ENCODE data around the gene PRPF19. TPM values are rescaled to one million over a fixed set of nuclear protein-coding genes. Genes with fewer than 3 reads are reported as not detected.

The PRPF19 gene
- total and polyA plus RNA-seq, 2 of the 8 experiments (the other 6 are each of a cell fraction or from before 2014, with no cell fraction given), result 107 to 141 TPM

DNA sequence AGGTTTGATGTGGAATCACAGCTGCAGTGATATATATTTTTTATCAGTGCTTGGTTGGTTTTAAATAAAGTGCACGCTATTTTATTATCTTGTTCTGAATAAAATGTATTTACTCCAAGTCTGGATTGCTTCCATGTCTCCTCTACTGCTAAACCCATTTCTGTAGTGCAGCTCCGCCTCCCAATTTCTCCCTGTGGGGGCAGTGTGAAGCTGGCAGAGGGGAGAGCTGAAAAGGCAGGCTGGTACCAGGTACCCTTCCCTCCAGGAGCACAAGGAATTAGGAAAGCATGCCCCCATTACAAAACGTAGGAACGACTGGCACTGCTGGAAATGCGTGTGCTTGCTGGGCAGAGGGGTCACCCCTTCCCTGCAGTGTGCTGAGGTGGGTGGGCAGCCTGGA, 16.9 kb upstream of the PRPF19 start (continued):
- TF ChIP-seq GABPA (IDR thresholded peaks at IDR 0.05; ENCODE audit: borderline replicate concordance, insufficient read depth, low read length) (no peak), CHD1 (IDR thresholded peaks at IDR 0.05; ENCODE audit: low read depth, low read length) (no peak), KDM1A (IDR thresholded peaks at IDR 0.05; ENCODE audit: borderline replicate concordance, low read length) (no peak), SP4 (IDR thresholded peaks at IDR 0.05; ENCODE audit: low read length) (no peak), BCL11A (IDR thresholded peaks at IDR 0.05; ENCODE audit: low read depth in 2 of 2, low read length in 2 of 2) (no peak), RFX5 (IDR thresholded peaks at IDR 0.05; ENCODE audit: borderline replicate concordance, low read depth, low read length) (no peak), NANOG (IDR thresholded peaks at IDR 0.05; ENCODE audit: insufficient read depth, low read depth, low read length, poor library complexity, severe bottlenecking) (no peak), SIRT6 (IDR thresholded peaks at IDR 0.05; ENCODE audit: low read length) (no peak)
